Activated T-helper 1 cell treated with anti-CD3 and anti-CD28 coated beads, Interleukin-12 subunit alpha, Interleukin-12 subunit beta, Interleukin-2, Interleukin-4 antibody, amounts not matched to agents 30 ng/mL and 10 ng/mL and 1 ng/mL, durations not matched to agents 14 hours and 24 hours and 36 hours (primary cell): ENCODE results near the gene FRMD4A. TPM values are rescaled to one million over a fixed set of nuclear protein-coding genes. Genes with fewer than 3 reads are reported as not detected.

Source experiments
- DNase-seq: peaks from one replicate; pipeline ENCODE4 v3.0.0; 2021; ENCODE audit warnings: low spot score
- H3K27ac Mint-ChIP-seq: one replicate; pipeline ENCODE4 v1.8.0; 2021; ENCODE audit warnings: mild to moderate bottlenecking, mixed read lengths
- H3K27me3 Mint-ChIP-seq: one replicate; pipeline ENCODE4 v1.8.0; 2022; ENCODE audit warnings: mild to moderate bottlenecking, moderate library complexity, mixed read lengths; ENCODE audit not compliant: insufficient read depth
- H3K36me3 Mint-ChIP-seq: one replicate; pipeline ENCODE4 v1.8.0; 2021; ENCODE audit warnings: low read depth, mixed read lengths
- H3K4me1 Mint-ChIP-seq: one replicate; pipeline ENCODE4 v1.8.0; 2021; ENCODE audit warnings: low read depth, mixed read lengths
- H3K4me3 Mint-ChIP-seq: one replicate; pipeline ENCODE4 v1.8.0; 2021; ENCODE audit warnings: mild to moderate bottlenecking, moderate library complexity, mixed read lengths
- H3K9me3 Mint-ChIP-seq: one replicate; pipeline ENCODE4 v1.8.0; 2021; ENCODE audit warnings: mixed read lengths
- intact Hi-C: fragments of 100-400 bp; cut with micrococcal nuclease; formaldehyde crosslinking; loops from one replicate; pipeline ENCODE4 v1.15.1; 2024
- total RNA-seq: library from RNA; stranded (reverse); gene quantifications from 2 replicates; pipeline ENCODE4 v1.2.3, GENCODE V29; 2022

Gene FRMD4A
- total RNA-seq, 1 donor from 2014 or later: 0.31 TPM

DNA sequence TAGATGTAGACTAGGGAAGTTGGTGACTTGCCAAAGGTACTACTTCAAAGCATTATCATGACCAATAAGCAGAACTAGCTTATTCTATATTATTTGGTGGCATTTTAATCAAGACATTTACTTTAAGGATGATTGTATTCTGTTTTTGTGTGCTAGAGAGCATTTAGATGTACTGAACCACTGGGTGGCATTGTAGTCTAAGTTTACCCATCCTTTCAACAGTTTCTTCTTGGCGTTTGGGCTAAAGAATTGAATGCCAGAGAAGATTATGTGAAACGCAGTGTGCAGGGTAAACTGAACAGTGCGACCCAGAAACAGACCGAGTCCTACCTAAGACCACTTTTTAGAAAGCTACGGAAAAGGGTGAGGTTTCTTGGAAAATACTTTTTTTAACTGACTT, 717.2 kb downstream of the FRMD4A start:
- Mint-ChIP-seq H3K27ac (no peak overlapping the region), H3K36me3 (peaks cover 33% of the 10 kb centered on the region), H3K27me3 (no peaks in the 10 kb centered on the region), H3K4me3 (no peak overlapping the region), H3K4me1 (no peaks in the 10 kb centered on the region), H3K9me3 (no peaks in the 10 kb centered on the region)
- intact Hi-C loops: no loop called here
- no peak for DNase-seq

DNA sequence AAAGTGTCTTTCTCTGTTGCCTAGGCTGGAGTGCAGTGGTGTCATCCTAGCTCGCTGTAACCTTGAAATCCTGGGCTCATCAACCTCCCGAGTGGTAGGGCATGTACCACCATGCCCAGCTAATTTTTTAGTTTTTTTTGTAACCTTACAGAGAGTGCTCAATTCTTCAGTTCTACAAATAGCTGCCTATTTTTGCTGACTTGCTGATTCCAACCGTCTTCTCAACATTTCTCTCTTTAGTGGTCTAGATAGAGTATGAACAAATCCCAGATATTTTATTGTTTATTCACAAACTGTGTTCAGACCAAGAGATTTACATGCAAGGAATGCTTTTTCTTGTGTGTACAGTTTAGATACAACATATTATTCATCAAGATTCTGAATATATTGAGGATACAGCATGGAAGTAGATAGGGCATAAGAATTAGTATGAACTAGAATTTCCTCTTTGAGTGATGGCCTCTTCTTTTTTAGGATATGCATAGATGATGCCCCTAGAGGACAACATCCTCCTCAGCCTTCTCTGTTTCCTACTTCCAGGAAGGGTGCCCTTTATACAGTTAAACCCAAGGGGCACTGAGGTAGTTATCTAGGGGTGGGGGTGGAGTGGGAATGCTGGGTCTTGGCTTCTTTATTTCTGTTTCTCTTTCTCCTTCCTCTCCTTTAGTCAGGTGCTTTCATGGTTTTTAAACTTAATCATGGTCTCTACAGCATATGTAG, 717.9 kb downstream of the FRMD4A start:
- Mint-ChIP-seq H3K4me1 (no peaks in the 10 kb centered on the region), H3K36me3 (peaks cover 33% of the 10 kb centered on the region)
- intact Hi-C loops: no loop called here

DNA sequence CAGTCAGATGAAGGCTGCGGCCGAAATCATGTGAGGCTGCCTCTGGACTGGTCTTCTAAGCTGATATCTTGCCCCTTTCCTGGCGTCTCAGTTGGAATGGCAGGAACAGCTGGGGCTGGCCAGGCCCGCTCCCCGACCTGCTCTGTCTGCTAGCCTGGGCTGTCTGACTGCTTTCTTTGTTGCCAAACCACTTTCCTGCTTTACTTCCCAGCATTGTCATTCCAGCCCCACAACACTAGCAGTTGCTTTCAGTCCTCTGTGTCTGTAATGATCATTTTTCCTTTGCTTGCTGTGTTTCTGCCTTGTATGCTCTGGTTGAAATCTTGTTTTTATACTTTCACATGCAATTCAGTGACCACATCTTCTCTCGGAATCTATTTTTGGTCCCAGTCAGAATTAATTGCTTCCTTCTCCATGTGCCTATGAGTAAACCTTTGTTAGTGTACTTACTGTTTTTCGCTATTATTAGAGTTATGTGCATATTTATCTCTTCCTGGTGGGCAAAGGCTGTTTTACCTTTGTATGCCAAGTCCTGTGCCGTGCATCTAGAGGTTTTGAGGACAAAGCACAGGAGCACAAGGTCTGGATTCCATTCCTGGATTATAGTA, 722.4 kb downstream of the FRMD4A start:
- H3K4me3 Mint-ChIP-seq: no peak overlapping the region
- H3K36me3 Mint-ChIP-seq: peaks cover 27% of the 10 kb centered on the region
- intact Hi-C loops: no loop called here
- H3K27ac Mint-ChIP-seq: no peak overlapping the region
- H3K4me1 Mint-ChIP-seq: no peaks in the 10 kb centered on the region
- no peaks in the 10 kb centered on the region for H3K27me3 Mint-ChIP-seq
- no peaks in the 10 kb centered on the region for H3K9me3 Mint-ChIP-seq
- no peak for DNase-seq

More for the DNA sequence above, 717.9 kb downstream of the FRMD4A start:
- Mint-ChIP-seq H3K9me3 (no peaks in the 10 kb centered on the region), H3K27me3 (no peaks in the 10 kb centered on the region), H3K4me3 (no peak overlapping the region), H3K27ac (no peak overlapping the region)
- no peak for DNase-seq

DNA sequence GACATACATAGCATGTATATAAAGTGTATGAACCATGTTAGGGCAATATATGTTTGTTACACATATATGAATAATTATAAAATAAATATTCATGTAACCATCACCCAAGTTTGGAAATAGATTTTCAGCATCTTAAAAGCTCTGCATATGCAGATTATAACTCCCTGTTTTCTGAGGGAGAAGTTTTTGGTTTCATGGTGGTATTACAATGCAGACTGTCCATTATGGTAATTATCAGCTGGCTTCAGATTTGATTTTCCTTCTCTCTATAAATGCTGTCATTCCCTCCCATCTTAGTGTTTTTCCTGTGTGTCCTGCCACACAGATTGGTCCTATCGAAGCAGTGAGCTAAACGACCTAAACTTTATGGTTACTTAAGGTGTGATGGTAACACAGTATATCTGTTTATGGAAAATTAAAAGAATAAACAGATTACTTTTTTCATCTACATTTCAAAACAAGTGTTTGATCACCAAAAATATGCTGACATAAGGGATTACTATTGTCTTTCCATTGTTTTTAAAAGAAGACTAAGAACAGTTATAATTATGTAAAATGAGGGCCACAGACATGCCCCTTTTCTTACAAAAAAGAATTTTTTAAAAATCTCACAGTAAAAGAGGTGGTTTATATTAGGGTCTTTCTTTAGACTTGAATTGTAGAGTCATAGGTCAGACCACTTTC, 726.2 kb downstream of the FRMD4A start:
- H3K36me3 Mint-ChIP-seq: peaks cover 16% of the 10 kb centered on the region
- H3K27ac Mint-ChIP-seq: no peak overlapping the region
- no peak overlapping the region for H3K4me3 Mint-ChIP-seq
- intact Hi-C loops: no loop called here
- DNase-seq: no peak
- no peaks in the 10 kb centered on the region for H3K27me3 Mint-ChIP-seq
- H3K4me1 Mint-ChIP-seq: no peaks in the 10 kb centered on the region
- no peaks in the 10 kb centered on the region for H3K9me3 Mint-ChIP-seq

DNA sequence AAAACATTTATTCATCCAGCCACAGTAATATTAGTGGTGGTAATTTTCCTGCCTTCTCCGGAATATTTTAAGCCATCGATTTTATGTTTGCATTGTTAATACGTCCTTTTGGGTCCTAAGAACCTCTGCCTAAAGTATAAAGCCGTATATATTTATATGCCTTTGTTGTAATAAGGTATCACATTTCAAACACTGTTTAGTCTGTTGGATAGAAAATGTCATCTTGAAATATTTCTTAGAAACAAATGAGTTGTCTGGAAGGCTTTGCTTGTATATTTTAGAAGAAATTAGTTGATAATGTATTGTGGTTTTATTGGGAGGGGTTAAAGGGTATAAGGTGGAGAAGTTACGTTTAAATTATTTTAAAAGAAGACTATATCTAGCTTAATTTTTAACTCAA, 732.8 kb downstream of the FRMD4A start:
- H3K4me1 Mint-ChIP-seq: no peaks in the 10 kb centered on the region
- H3K27ac Mint-ChIP-seq: no peak overlapping the region
- H3K36me3 Mint-ChIP-seq: peaks cover 10% of the 10 kb centered on the region
- H3K4me3 Mint-ChIP-seq: no peak overlapping the region
- no peak for DNase-seq
- no peaks in the 10 kb centered on the region for H3K9me3 Mint-ChIP-seq
- intact Hi-C loops: no loop called here
- H3K27me3 Mint-ChIP-seq: no peaks in the 10 kb centered on the region

DNA sequence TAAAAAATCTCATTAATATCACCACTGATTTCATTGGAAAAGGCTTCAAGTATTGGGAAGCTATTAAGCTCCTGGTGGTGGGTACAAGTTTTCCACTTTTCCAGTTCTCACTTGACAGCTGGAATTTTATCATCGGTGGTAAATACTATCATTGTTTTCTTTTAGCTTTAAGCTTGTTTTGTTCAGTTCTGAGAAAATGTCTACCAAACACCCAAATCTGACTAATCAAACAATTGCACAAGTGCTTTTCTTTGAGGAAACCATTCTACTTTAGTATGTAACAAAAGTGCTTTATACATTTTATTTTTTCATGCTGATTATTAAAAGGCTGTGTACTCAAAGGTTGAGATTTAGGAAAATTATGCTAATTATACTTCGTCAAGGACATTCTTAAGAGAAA, 736.1 kb downstream of the FRMD4A start:
- no peak for DNase-seq
- intact Hi-C loops: no loop called here
- Mint-ChIP-seq H3K4me3 (no peak overlapping the region), H3K27me3 (no peaks in the 10 kb centered on the region), H3K9me3 (no peaks in the 10 kb centered on the region), H3K36me3 (peaks cover 12% of the 10 kb centered on the region), H3K4me1 (no peaks in the 10 kb centered on the region), H3K27ac (no peak overlapping the region)
